GM21526 (cell line): ENCODE measurements around the gene SYNE3.

ENCODE experiments used
- ATAC-seq: cut with Tn5 transposase; IDR thresholded peaks from one replicate; pipeline ENCODE4 v1.9.1; 2021; ENCODE audit warnings: moderate library complexity; ENCODE audit not compliant: unreplicated experiment, low FRiP score

The SYNE3 gene

DNA sequence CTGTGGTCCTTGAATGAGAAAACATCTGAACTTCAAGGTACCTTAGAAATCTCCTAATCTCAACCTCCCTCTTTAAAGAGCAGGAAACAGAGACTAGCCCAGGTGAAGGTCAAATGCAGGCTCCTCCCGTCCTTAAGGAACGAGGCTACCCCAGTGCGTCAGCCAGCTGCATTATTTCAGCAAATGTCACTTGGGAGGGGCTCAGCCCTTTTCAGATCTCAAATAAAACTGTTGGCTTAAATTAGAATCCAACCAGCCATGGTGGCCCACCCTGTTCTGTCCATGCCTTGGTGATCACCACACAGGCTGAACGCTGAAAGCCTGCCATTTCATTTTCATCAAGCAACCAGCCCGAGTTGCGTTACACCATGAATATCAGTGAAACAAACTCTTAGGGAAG lies 7.0 kb downstream of the SYNE3 start:
- no peak for ATAC-seq

DNA sequence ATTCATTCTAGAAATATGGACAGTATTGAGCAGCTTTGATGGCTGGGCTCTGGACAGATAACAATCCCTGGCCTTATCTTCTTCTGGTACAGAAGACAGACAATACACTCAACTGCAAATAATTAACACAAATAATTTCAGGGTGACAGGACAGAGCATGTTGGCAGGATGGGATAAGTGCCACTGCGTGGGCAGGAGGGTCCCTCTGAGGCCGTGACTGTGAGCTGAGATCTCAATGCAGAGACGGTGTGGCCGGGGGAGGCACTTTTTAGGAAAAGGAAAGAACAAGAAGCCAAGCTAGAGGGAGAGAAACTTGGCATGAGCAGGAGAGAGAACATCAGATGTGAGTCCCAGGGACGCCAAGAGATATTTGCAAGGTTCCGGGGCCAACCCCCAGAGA lies 8.1 kb downstream of the SYNE3 start:
- ATAC-seq: no peak

DNA sequence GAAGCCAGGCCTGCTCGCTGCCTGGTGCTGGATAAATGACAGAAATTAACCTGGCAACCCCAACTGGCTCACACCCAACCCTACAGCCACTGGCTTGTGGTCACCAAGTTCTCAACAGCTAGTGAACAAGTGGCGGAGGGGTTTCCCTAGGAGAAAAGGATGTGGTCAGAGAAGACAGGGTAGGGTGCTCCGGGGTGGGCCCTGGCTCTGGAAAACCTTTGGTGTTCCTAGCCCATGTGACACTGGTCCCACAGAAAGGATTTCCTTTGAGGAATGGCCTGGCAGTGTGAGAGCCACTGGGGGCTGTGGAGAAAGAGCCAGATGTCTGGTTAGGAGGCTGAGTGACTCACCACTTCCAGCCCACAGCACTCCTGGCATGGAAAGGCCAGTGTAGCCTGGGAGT lies 8.7 kb downstream of the SYNE3 start:
- ATAC-seq: no peak

DNA sequence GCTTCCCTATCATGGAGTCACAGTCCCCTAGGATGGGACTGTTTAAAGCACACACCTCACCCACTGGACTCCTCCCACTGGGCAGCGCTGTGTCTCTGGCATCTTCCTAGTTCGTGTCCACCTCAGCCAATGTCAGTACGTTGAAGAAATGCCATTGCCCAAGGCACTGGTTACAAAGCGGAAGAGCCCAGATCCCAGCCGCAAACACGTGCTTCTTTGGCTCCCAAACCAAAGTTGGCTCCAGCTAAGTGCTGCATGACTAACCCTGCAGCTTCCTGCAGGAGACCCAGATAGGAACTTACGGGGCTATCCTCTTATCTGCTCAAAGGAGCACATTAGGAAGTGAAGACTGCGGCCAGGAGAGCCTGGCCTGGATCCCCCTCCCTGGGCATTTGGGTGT lies 9.3 kb downstream of the SYNE3 start:
- ATAC-seq: no peak

DNA sequence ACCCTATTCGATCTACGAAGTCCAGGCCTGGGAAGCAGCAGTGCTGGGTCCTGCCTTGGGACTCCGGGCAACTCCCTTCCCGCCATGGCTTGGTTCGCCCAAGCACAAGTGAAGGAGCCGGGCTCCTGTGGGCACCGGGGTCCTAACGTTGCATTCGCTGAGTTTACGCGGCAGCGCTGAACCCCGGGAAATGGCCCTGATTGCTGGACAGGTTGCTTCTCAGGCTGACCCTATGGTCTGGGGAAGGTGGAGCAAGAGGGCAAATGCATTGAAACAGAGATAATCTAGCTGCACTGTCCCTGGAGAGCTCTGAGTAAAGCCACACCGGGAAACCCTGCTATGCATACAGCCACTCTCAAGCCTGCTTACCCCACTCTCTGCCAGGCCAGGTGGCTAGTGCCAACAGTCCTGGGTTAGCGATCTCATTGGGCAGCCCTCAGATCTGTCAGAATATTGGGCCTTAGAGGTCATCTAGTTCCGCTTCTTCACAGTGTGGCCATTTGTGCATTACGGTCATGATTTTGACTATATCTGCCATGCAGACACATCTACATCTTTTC lies 11.3 kb downstream of the SYNE3 start:
- no peak for ATAC-seq

DNA sequence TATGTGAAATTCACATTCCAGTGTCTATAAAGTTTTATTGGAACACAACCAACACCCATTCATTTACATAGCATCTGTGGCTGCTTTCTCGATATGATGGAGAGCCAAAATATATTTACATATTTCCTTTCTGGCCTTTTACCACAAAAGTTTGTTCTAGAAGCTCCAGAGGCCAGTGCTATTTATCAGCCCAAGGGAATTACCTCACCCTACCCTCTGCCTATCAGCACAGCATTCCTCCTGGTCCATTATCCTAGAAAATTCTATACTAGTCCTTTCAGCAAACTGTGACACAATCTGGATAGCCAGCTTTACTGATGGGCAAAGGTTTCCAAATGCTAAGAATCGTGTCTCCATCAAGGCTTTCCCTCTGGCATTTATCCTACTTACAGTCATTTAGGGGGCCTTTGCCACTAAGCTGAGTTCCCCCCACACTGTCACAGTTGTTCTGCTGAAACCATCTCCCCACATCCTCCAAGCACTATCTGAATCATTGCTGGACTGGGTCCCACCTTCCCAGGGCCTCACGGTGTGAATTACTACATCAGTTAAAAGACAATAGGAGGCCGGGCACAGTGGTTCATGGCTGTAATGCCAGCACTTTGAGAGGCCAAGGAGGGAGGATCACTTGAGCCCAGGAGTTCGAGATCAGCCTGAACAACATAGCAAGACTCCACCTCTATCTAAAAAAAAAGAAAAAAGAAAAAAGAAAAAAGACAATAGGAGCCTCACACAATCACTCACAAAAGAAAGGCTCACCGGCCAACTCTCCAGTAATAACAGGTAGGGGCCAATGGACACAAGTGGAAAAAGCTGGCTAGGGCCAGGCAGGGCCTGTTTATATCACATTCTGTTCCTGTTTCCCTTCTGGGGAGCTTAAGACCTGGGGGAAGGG lies 12.1 kb downstream of the SYNE3 start:
- peak; percentile 37 for ATAC-seq

- peak; percentile 53 for ATAC-seq
Measured at GRCh38 chr14:95503365-95504134, 12.9 kb downstream of the SYNE3 start.

GRCh38 chr14:95502381-95502950 lies 14.0 kb downstream of the SYNE3 start:
- ATAC-seq: no peak

DNA sequence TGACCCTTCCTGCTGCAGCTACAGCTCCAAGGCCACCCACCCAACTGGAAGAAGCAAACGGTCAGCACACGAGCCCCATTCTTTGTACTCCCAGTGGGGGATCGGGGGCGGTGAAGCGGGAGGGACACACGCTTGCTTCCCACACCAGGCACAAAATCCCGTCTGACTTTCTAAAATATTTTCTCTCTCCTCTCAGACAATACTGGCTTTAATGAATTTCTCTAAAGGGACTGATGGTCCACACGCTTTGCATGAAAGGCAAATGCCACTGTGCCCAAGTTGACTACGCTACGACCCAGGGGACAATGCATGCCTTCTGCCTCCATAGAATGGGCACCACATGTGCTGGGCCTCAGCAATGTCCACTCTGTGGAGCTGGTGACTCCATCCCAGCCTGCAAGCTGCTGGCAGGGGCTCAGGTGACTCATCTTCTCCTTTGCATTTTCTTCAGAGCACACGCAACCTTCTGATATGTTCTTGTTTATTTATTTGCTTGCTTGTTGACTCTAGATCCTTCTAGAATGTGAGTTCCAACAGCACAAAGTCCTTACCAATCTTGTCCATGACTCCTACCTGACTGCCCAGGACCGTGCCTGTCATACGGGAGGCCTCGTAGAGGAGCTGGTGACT lies 15.6 kb downstream of the SYNE3 start:
- ATAC-seq: no peak

GRCh38 chr14:95500201-95500681 lies 16.2 kb downstream of the SYNE3 start:
- no peak for ATAC-seq

GRCh38 chr14:95499354-95499750 lies 17.1 kb downstream of the SYNE3 start:
- no peak for ATAC-seq

- no peak for ATAC-seq
Measured at GRCh38 chr14:95498622-95499353, 17.7 kb downstream of the SYNE3 start.

GRCh38 chr14:95497561-95498011 lies 18.9 kb downstream of the SYNE3 start:
- no peak for ATAC-seq

GRCh38 chr14:95496690-95497259 lies 19.7 kb downstream of the SYNE3 start:
- ATAC-seq: no peak

GRCh38 chr14:95496111-95496681 lies 20.3 kb downstream of the SYNE3 start:
- peak; percentile 1 for ATAC-seq

DNA sequence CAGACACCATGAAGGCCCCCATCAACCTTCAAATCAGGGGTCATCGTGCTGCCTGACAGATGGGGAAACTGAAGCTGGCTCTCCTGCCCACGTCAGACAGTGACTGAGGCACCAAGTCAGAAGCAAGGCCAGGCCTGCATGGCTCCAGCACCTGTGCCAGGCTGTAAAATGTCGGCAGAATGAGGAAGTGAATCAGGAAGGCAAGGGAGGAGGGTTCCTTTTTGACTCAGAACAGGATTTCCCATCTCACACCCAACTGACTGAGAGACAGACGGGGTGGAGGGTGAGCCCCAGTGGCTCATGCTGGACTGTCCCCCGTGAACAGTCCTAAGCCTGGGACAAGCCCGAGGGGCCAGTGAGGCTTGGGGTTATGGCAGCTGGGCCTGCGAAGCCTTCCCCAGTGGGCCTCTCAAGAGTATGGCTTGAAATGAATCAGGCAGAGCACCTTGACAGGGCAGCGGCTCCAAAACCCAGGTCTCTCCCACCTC lies 20.9 kb downstream of the SYNE3 start:
- ATAC-seq: peak; percentile 87

- peak; percentile 8 for ATAC-seq
Measured at GRCh38 chr14:95495076-95495475, 21.4 kb downstream of the SYNE3 start.

- no peak for ATAC-seq
Measured at GRCh38 chr14:95494456-95494855, 22.0 kb downstream of the SYNE3 start.

- no peak for ATAC-seq
Measured at GRCh38 chr14:95493976-95494375, 22.5 kb downstream of the SYNE3 start.
